Lower leg skin (tissue), 4 donors: ENCODE data around the gene RSKR. TPM values are rescaled to one million over a fixed set of nuclear protein-coding genes. Genes with fewer than 3 reads are reported as not detected.
A peak's percentile ranks its signal among the peaks of the same experiment; 100 is the strongest.

Source experiments
- DNase-seq, 2 donors: peaks; one replicate each; pipeline ENCODE4 v3.0.0-alpha.2; 2019; ENCODE audit warnings: low spot score in 2 of 2
- H3K4me3 ChIP-seq: fragments of 200-600 bp; sonication (generic); 2 replicates; pipeline ENCODE4 v1.5.1; 2017; ENCODE audit warnings: mild to moderate bottlenecking, low read depth; ENCODE audit not compliant: poor library complexity, severe bottlenecking
- CTCF ChIP-seq, 3 donors: fragments of 450-650 bp; IDR thresholded peaks; one replicate each; pipeline ENCODE4 v1.5.1; 2016; ENCODE audit warnings: antibody characterized with exemption in 3 of 3, mild to moderate bottlenecking in 3 of 3, moderate library complexity in 2 of 3
- POLR2A ChIP-seq, 2 donors: fragments of 450-650 bp; IDR thresholded peaks; one replicate each; pipeline ENCODE4 v1.6.1; 2016 to 2017; ENCODE audit warnings: antibody characterized with exemption in 2 of 2, mild to moderate bottlenecking in 1 of 2, moderate library complexity in 1 of 2
- WGBS, 2 donors: methylation state at CpG; one replicate each; pipeline ENCODE4 v1.1.5; 2018; 5-methylcytosine and 5-hydroxymethylcytosine counted together
- intact Hi-C: fragments of 100-400 bp; cut with DNase I; formaldehyde crosslinking; loops from one replicate; pipeline ENCODE4 v1.15.0; 2023; ENCODE audit warnings: low total_unique reads
- total RNA-seq, 4 donors: library from RNA; depleted of rRNA; stranded (reverse); fragments of >200 nt; gene quantifications; one replicate each; pipeline ENCODE4 v1.1.0, GENCODE V29; 2016

Gene RSKR
- total RNA-seq, 4 donors from 2014 or later: 6.7 to 8.7 (median 6.9) TPM

GRCh38 chr17:28657756-28658155, 43.8 kb upstream of the RSKR start:
- H3K4me3 ChIP-seq: no peak overlapping the region
- intact Hi-C loops: no loop called here
- DNase-seq: peak in 1 of 2 donors; percentile 29
- WGBS, 2 donors: 79 to 84% methylated on average over 5 of the region's 5 CpGs
- no peak for TF ChIP-seq POLR2A (IDR thresholded peaks at IDR 0.05)
- TF ChIP-seq CTCF (IDR thresholded peaks at IDR 0.05): no peak

- no peak for TF ChIP-seq CTCF (IDR thresholded peaks at IDR 0.05)
- TF ChIP-seq POLR2A (IDR thresholded peaks at IDR 0.05): no peak
- no peak overlapping the region for H3K4me3 ChIP-seq
- peak in 1 of 2 donors; percentile 42 for DNase-seq
- WGBS, 2 donors: 94 to 95% methylated on average over 5 of the region's 5 CpGs
- intact Hi-C loops: no loop called here
Observed at GRCh38 chr17:28655160-28655559, 41.2 kb upstream of the RSKR start.

- no peak for TF ChIP-seq CTCF (IDR thresholded peaks at IDR 0.05)
- TF ChIP-seq POLR2A (IDR thresholded peaks at IDR 0.05): no peak
- intact Hi-C loops: no loop called here
- no peak overlapping the region for H3K4me3 ChIP-seq
- DNase-seq: no peak
- 85 to 87% methylated on average over 2 of the region's 2 CpGs for WGBS, 2 donors
Observed at GRCh38 chr17:28648698-28649097, 34.7 kb upstream of the RSKR start.

- TF ChIP-seq POLR2A (IDR thresholded peaks at IDR 0.05): no peak
- TF ChIP-seq CTCF (IDR thresholded peaks at IDR 0.05): no peak
- peak in 1 of 2 donors; percentile 21 for DNase-seq
- intact Hi-C loops: no loop called here
- H3K4me3 ChIP-seq: no peak overlapping the region
- 49% methylated on average over 12 of the region's 12 CpGs for WGBS, 2 donors
Observed at GRCh38 chr17:28646039-28646754, 32.2 kb upstream of the RSKR start.

- no peak for DNase-seq
- peak overlapping the region; percentile 32 for H3K4me3 ChIP-seq
- intact Hi-C loops: no loop called here
- 14 to 15% methylated on average over 8 of the region's 8 CpGs for WGBS, 2 donors
- TF ChIP-seq CTCF (IDR thresholded peaks at IDR 0.05) (no peak), POLR2A (IDR thresholded peaks at IDR 0.05) (no peak)
Observed at GRCh38 chr17:28645576-28645939, 31.6 kb upstream of the RSKR start.
